ENCODE measurements around the gene RANBP9. TPM values are rescaled to one million over a fixed set of nuclear protein-coding genes. Genes with fewer than 3 reads are reported as not detected.

The RANBP9 gene
- total RNA-seq, 2 donors from 2014 or later, result 43.7 to 45.4 TPM

DNA sequence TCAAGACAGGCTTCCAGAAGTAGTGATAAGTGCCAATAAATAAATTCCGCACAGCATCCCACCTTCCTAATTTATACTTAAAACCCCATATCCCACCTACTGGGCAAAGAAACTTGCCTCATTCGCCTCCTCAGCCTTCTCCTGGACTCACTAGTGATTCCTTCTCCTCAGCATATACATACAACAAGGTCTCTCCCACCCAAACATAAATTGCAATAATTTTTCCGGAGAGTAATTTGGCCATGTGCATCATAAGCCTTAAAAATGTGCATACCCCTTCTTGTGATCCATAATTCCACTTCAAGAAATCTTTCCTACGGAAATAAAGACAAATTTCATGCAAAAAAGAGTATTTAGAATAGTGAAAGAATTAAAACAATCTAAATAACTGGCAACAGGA lies 26.8 kb downstream of the RANBP9 start:
- Histone ChIP-seq H3K4me1 (ENCODE audit: control insufficient read depth, insufficient read depth, low read length) (no peaks in the 10 kb centered on the region), H3K27ac (ENCODE audit: low read depth, low read length) (no peak overlapping the region), H3K4me3 (ENCODE audit: low read length) (no peak overlapping the region), H3K9me3 (ENCODE audit: control insufficient read depth, low read length) (peaks cover 13% of the 10 kb centered on the region), H3K36me3 (ENCODE audit: control insufficient read depth, insufficient read depth, low read length) (peaks cover 24% of the 10 kb centered on the region), H3K27me3 (ENCODE audit: control insufficient read depth, insufficient read depth, low read length, poor library complexity, severe bottlenecking) (no peaks in the 10 kb centered on the region), H3K9ac (ENCODE audit: extremely low read depth, low read length, poor library complexity, severe bottlenecking) (no peak overlapping the region)
- Mint-ChIP-seq H3K36me3 (ENCODE audit: low read depth) (peaks cover 32% of the 10 kb centered on the region), H3K4me1 (peaks cover 2% of the 10 kb centered on the region), H3K4me3 (no peak overlapping the region), H3K9me3 (peaks cover 4% of the 10 kb centered on the region), H3K27me3 (ENCODE audit: insufficient read depth) (no peaks in the 10 kb centered on the region), H3K27ac (no peak overlapping the region)
- TF ChIP-seq, protein P1, sequence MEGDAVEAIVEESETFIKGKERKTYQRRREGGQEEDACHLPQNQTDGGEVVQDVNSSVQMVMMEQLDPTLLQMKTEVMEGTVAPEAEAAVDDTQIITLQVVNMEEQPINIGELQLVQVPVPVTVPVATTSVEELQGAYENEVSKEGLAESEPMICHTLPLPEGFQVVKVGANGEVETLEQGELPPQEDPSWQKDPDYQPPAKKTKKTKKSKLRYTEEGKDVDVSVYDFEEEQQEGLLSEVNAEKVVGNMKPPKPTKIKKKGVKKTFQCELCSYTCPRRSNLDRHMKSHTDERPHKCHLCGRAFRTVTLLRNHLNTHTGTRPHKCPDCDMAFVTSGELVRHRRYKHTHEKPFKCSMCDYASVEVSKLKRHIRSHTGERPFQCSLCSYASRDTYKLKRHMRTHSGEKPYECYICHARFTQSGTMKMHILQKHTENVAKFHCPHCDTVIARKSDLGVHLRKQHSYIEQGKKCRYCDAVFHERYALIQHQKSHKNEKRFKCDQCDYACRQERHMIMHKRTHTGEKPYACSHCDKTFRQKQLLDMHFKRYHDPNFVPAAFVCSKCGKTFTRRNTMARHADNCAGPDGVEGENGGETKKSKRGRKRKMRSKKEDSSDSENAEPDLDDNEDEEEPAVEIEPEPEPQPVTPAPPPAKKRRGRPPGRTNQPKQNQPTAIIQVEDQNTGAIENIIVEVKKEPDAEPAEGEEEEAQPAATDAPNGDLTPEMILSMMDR (conservative IDR thresholded peaks at IDR 0.05), result no peak
- 93% methylated on average over 2 to 4 of the region's 4 CpGs for WGBS, 2 experiments (ENCODE audit: insufficient coverage in 1 of 2, insufficient read length in 1 of 2)
- DNase-seq, result no peak

DNA sequence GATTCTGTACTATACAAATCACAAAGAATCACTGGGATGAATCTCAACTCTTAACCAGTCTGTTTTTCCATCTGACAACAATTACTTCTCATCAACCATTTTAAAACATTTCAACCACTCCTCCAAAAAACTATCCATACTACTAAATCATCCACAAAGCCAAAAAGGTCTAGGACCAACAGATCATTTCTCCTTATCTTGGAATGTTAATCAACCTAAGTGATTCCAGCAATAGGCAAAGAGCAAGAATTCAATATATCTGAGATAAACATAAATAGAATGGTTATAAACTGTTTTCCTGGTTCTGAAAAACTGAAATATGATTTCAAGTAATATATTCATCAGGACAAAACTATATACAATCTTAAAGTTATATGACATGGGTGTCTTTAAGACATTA lies 28.6 kb downstream of the RANBP9 start:
- Histone ChIP-seq H3K27me3 (ENCODE audit: control insufficient read depth, insufficient read depth, low read length, poor library complexity, severe bottlenecking) (no peaks in the 10 kb centered on the region), H3K9ac (ENCODE audit: extremely low read depth, low read length, poor library complexity, severe bottlenecking) (no peak overlapping the region), H3K4me3 (ENCODE audit: low read length) (no peak overlapping the region), H3K36me3 (ENCODE audit: control insufficient read depth, insufficient read depth, low read length) (peaks cover 14% of the 10 kb centered on the region), H3K9me3 (ENCODE audit: control insufficient read depth, low read length) (peaks cover 13% of the 10 kb centered on the region), H3K4me1 (ENCODE audit: control insufficient read depth, insufficient read depth, low read length) (no peaks in the 10 kb centered on the region), H3K27ac (ENCODE audit: low read depth, low read length) (no peak overlapping the region)
- no peak for DNase-seq
- Mint-ChIP-seq H3K27ac (no peak overlapping the region), H3K36me3 (ENCODE audit: low read depth) (peaks cover 34% of the 10 kb centered on the region), H3K27me3 (ENCODE audit: insufficient read depth) (no peaks in the 10 kb centered on the region), H3K4me3 (no peak overlapping the region), H3K9me3 (peaks cover 7% of the 10 kb centered on the region), H3K4me1 (peaks cover 10% of the 10 kb centered on the region)
- TF ChIP-seq, protein P1 (conservative IDR thresholded peaks at IDR 0.05), result no peak

DNA sequence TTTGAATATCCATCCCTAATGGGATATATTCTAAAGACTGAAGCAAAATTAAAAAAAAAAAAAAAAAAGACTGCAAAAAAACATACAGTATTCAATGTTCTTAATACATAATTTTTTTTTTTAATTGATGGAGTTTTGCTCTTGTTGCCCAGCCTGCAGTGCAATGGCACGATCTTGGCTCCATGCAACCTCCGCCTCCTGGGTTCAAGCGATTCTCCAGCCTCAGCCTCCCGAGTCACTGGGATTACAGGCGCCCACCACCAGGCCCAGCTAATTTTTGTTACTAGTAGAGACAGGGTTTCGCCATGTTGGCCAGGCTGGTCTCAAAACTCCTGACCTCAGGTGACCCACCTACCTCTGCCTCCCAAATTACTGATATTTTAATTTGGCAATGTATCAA lies 29.3 kb downstream of the RANBP9 start:
- 91 to 99% methylated on average over 5 to 6 of the region's 6 CpGs for WGBS, 2 experiments (ENCODE audit: insufficient coverage in 1 of 2, insufficient read length in 1 of 2)
- no peak overlapping the region for H3K27ac ChIP-seq (ENCODE audit: low read depth, low read length)
- no peak overlapping the region for H3K4me3 ChIP-seq (ENCODE audit: low read length)
- no peaks in the 10 kb centered on the region for H3K4me1 ChIP-seq (ENCODE audit: control insufficient read depth, insufficient read depth, low read length)
- peaks cover 20% of the 10 kb centered on the region for H3K9me3 ChIP-seq (ENCODE audit: control insufficient read depth, low read length)
- no peak overlapping the region for H3K9ac ChIP-seq (ENCODE audit: extremely low read depth, low read length, poor library complexity, severe bottlenecking)
- Mint-ChIP-seq H3K9me3 (peaks cover 7% of the 10 kb centered on the region), H3K27ac (no peak overlapping the region), H3K36me3 (ENCODE audit: low read depth) (peaks cover 31% of the 10 kb centered on the region), H3K27me3 (ENCODE audit: insufficient read depth) (no peaks in the 10 kb centered on the region), H3K4me3 (no peak overlapping the region), H3K4me1 (peaks cover 10% of the 10 kb centered on the region)
- DNase-seq, result no peak
- H3K36me3 ChIP-seq (ENCODE audit: control insufficient read depth, insufficient read depth, low read length), result peaks cover 19% of the 10 kb centered on the region
- H3K27me3 ChIP-seq (ENCODE audit: control insufficient read depth, insufficient read depth, low read length, poor library complexity, severe bottlenecking), result no peaks in the 10 kb centered on the region
- TF ChIP-seq, protein P1 (conservative IDR thresholded peaks at IDR 0.05), result no peak

Data from endodermal cell (in vitro differentiated cells).